GM21526 (cell line): ENCODE results near the gene FARS2.
"Not testable (repeated sequence)": the region's sequence is repeated elsewhere in the genome, so short reads cannot be mapped to it uniquely, and the experiment has no call there.

Experiments used
- ATAC-seq: cut with Tn5 transposase; IDR thresholded peaks from one replicate; pipeline ENCODE4 v1.9.1; 2021; ENCODE audit warnings: moderate library complexity; ENCODE audit not compliant: unreplicated experiment, low FRiP score

The FARS2 gene

GRCh38 chr6:5645328-5646290, 384.3 kb downstream of the FARS2 start:
- ATAC-seq = no peak

DNA sequence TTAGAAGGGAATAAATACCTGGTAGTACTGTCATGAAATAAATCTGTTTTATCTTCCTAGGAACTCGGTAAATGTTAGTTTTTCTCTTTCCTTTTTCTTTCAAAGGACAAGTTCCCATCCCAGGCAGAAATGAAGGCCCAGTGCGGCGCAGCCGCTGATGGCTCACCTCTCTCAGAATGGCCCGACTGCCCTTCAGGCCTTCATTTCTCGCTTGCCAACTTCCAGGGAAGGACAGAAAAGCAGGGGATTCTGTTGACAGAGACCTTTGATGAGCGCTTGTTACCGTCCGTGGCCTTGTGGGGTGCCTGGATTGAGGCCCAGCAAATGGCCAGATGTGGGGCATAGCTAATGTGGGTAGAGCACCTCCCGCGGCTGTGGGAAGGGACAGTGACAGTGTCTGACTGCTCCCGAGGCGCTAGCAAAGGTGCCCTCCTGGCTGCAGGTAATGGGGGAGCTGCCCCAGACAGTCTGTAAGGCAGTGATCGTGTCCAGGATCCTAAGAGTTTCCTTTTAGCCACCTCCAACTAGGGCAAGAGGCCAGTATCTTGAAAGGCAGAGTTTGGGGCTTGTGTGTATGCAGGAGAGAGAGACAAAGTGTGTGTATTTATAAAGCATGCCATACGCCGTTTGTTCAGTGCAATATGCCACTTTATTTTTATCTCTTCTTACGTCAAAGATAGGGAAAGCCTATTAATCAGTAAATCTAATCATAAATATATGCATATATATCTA, 391.3 kb downstream of the FARS2 start:
- no peak for ATAC-seq

GRCh38 chr6:5653801-5654200, 392.5 kb downstream of the FARS2 start:
- no peak for ATAC-seq

DNA sequence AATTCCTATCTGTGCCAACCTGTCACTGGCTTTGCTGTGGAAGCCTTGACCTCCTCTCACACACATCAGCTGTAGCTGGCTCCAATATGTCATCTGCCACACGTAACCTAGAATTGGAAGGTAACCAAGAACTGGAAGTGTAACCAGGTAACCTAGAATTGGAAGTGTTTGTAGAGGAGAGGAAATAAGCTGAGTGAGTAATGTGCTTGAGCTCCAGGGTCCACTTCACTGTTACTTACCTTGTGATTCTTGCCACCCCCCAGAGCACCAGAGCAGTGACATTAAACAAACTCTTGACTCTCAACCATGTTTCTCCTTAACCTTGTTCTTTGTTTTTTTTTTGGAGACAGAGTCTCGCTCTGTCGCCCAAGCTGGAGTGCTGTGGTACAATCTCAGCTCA, 394.9 kb downstream of the FARS2 start:
- no peak for ATAC-seq

- not testable (repeated sequence) for ATAC-seq
Observed at GRCh38 chr6:5656695-5657094, 395.4 kb downstream of the FARS2 start.

- no peak for ATAC-seq
Observed at GRCh38 chr6:5657684-5658430, 396.5 kb downstream of the FARS2 start.

DNA sequence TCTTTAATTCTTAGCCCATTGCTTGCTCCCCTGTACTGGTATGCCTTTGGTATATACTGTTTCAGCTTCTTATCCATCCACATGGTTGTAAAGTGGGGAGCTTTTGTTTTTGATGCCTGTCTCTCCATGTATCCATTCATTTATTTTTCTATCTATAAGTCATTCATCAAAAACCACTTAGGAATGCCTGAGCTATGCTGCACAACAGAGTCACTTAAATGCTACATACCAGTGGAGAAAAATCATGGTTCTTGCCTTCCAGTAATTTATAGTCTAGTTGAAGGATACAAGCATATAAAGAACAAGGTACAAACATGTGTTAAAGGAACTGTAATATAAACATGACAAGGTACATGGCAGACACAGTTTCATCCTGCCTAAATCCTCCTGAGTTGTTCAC, 398.2 kb downstream of the FARS2 start:
- ATAC-seq = no peak

DNA sequence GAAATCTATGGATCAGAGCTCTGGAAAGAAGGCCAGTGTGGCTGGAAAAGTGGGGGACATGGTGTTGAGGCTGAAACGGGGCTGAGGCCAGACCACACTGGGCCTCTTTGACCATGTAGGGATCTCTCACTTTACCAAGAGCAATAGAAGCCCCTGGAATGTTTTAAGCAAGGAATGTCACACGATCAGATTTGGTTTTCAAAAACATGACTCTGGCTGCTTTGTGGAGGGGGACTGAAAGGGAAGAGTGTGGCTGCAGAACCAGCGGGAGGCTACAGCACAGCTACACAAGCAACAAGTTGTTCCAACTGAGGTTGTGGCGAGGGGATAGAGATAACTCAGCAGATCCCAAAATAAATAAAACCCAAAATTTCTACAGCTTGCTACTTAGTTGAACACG, 399.5 kb downstream of the FARS2 start:
- no peak for ATAC-seq

- ATAC-seq = no peak
Observed at GRCh38 chr6:5662797-5663196, 401.5 kb downstream of the FARS2 start.

DNA sequence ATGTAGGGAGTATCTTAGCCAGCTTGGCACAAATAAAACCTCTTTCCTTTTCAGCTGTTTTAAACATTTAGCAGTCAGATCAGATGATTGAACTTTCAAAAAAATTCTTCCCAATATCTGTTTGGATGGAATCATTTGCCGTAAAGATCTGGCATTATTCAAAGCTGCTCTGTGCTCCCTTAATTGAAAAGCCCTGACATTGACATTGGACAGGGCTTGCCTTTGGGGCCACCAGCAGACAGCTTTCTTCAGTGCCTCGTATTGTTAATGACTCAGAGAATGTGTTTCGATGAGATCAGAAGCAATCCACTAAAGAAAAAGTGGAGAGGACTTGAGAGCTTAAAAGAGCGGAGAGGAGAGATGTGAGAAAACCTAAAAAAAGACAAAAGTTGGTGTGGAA, 401.9 kb downstream of the FARS2 start:
- ATAC-seq = no peak

DNA sequence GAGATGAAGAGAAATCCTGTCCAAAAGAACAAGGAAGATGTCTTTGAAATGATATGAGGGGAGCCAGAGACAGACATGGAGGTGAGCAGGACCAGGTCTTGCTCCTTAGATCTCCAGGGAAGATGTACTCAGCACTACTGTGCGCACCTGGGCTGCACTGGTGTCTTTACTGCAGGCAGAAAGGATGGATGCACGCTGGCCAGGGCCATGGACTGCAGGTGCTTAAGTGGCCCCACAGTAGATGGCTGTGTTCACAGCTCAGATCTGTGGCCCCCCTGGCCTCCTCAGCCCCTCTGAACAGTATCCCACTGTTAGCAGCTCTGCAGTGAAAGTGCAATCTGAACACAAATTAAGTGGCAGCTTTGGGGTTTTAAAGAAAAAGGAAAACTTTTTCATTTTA, 402.4 kb downstream of the FARS2 start:
- ATAC-seq = no peak

DNA sequence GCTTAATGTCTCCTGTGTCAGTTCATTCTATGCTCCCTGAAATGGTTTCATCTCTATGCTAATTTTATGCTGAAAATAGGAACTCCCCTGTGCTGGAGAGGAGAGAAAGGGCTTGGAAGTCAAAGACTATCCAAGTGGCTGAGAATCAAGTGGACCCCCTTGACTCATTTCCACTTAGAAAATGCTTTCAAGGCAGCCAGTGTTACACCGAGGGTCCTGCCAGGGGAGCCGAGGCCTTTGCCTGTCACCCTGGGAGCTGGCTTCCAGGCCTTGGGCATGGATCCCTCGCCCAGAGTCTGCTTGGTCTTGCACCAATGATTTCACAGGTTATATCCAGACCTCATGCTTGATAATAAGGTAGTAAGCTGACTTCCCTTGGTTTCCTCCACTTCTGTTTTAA, 402.8 kb downstream of the FARS2 start:
- ATAC-seq = no peak

GRCh38 chr6:5665173-5665572, 403.9 kb downstream of the FARS2 start:
- ATAC-seq = no peak

- ATAC-seq = no peak
Observed at GRCh38 chr6:5665667-5666066, 404.4 kb downstream of the FARS2 start.

DNA sequence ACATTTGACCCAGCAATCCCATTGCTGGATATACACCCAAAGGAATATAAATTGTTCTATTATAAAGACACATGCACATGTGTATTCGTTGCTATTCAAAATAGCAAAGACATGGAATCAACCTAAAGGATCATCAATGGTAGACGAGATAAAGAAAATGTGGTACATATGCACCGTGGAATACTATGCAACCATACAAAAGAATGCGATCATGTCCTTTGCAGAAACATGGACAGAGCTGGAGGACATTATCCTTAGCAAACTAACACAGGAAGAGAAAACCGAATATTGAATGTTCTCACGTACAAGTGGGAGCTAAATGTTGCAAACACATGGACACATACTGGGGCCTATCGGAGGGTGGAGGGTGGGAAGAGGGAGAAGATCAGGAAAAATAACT, 405.4 kb downstream of the FARS2 start:
- no peak for ATAC-seq

GRCh38 chr6:5667737-5668136, 406.4 kb downstream of the FARS2 start:
- ATAC-seq = no peak

DNA sequence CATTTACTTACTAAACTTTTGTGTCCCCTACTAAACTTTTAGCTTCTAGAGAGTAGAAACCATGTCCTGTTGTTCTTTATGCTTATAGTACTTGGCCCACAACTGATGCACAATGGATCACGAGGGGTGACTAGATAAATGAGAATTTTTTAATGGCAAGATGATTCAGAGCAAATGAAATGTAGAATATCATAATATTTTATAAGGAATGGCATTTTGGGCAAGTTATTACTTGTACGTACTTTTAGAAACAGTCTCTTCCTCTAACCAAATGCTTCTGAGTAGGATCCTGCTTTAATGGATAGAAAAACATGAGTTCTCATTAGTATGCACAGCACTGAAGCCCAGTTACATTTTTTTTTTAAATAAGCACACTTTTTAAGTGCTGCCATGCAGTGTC, 409.1 kb downstream of the FARS2 start:
- ATAC-seq = no peak

DNA sequence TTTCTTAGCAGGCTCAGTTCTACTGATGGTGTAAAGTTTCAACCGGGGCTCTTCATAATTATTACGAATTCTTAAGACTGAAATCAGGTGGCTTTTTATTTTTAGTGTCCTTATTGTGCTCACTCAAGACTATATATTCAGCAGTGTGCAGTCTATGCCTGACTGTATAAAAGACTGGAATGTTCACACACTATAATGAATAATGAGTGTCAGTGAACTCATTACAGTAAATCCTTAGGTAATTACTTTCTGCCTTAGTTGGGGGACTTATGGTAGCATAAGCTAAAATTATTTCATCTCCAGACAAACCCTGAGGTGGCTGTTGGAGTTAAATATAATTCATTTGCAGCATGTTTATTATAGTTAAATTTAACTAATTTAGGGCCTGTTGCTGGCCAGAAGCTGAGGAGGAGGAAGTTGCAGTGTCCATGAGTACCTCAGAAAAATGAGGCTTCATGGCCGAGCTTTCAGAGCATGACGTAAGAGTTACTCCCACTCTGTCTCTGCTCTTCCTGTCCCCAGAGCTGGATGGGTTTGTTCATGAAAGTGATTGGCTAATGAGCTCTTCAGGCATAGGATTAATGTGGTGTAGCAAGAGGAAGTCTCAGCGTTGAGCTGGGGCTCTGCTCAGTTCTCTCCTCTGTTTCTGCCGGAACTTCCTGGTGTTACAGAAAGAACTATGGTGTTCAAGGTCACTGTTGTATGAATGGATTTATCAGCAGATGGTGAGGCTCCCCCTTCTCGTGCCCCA, 409.7 kb downstream of the FARS2 start:
- peak; percentile 62 for ATAC-seq

DNA sequence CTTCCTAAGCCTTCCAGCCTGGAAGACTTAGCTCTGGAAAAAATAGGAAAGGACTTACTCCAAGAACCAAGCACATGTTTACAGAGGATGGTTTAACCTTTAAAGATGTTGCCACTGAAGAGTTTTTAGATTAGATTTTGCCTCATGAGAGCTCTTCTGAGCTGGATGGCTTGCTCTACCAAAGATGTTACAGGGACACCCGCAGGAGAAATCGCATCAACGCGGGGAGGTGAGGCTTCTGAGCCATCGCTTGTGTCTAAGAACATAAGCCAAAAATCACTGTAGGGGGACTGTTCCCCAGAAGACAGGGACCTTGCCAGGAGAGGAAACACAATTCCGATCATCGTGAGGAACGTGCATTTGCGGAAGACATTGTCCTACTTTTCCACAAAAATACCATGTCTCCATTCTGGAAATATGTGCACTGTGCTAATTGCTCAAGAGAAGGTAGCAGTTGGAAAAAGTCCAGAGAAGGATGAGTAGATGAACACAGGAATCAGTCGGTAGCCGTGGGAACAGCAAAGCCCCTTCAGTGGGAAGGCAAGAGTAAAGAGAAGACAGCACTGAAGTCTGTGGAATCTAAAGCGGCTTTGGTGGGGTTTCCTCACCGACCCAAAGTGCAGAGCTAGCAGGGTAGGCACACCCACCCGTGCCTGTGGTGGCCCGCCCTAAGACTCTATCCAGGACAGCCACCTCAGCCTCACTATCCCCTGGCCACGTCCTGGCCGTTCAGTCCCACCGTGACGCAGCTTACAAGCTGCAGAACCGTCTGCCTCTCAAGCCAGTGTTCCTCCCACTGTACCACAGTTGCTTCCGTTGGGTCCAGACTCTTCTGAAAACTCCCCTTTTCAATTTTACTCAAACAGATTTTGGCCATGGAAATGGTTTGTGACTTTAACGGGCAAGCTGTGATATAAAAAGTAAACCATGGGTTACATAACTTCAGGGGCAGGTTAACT, 410.6 kb downstream of the FARS2 start:
- ATAC-seq = no peak
